Measurements from ENCODE around the gene C1orf210.

Gene C1orf210

DNA sequence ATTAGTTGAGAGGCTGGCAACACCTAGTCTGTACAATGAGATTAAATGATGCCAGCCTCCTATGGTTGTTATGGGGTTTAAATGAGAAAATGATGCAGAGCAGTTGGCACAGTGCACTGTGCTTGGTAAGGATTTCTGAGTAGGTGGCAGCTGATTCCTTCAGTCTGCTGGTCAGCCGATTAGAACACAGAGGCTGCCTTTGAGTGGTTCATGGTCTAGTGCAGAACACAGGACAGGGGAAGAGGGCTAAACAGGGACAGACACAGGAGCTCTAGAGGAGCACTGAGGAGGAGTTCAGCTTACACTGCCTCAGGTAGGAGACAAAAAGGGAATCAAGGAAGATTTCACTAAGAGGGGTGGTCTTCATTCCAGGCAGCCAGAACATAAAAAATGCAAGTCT, 16.8 kb upstream of the C1orf210 start:
- H3K4me1 ChIP-seq (ENCODE audit: control insufficient read depth, low read depth, low read length), result peaks cover under 1% of the 10 kb centered on the region
- H3K27me3 ChIP-seq (ENCODE audit: control insufficient read depth, insufficient read depth, low read length), result no peaks in the 10 kb centered on the region
- H3K36me3 ChIP-seq (ENCODE audit: control insufficient read depth, low read depth, low read length), result no peaks in the 10 kb centered on the region

GRCh38 chr1:43300378-43301094, 15.2 kb upstream of the C1orf210 start, which contains the start of gene TIE1:
Gene TIE1 (plus strand): TSS chr1:43300982. CDS start chr1:43301072, 90 bp downstream.
- H3K9me3 ChIP-seq (ENCODE audit: control insufficient read depth, low read depth, low read length), result no peaks in the 10 kb centered on the region
- no peak within 1 kb of the TSS for H3K4me3 ChIP-seq (ENCODE audit: low read length)
- H3K4me1 ChIP-seq (ENCODE audit: control insufficient read depth, low read depth, low read length), result peaks cover 13% of the 10 kb centered on the region
- H3K9ac ChIP-seq (ENCODE audit: low read length), result no peak within 1 kb of the TSS
- H3K36me3 ChIP-seq (ENCODE audit: control insufficient read depth, low read depth, low read length), result no peaks in the 10 kb centered on the region
- H3K27ac ChIP-seq (ENCODE audit: low read length), result no peak within 1 kb of the TSS
- H3K27me3 ChIP-seq (ENCODE audit: control insufficient read depth, insufficient read depth, low read length), result no peaks in the 10 kb centered on the region

More for the DNA sequence above, 16.8 kb upstream of the C1orf210 start:
- no peak overlapping the region for H3K9ac ChIP-seq (ENCODE audit: low read length)
- H3K9me3 ChIP-seq (ENCODE audit: control insufficient read depth, low read depth, low read length), result no peaks in the 10 kb centered on the region
- H3K27ac ChIP-seq (ENCODE audit: low read length), result no peak overlapping the region
- H3K4me3 ChIP-seq (ENCODE audit: low read length), result no peak overlapping the region

- no peak overlapping the region for H3K4me3 ChIP-seq (ENCODE audit: low read length)
- H3K27ac ChIP-seq (ENCODE audit: low read length), result no peak overlapping the region
- H3K36me3 ChIP-seq (ENCODE audit: control insufficient read depth, low read depth, low read length), result no peaks in the 10 kb centered on the region
- H3K9ac ChIP-seq (ENCODE audit: low read length), result no peak overlapping the region
- H3K27me3 ChIP-seq (ENCODE audit: control insufficient read depth, insufficient read depth, low read length), result no peaks in the 10 kb centered on the region
- peaks cover 20% of the 10 kb centered on the region for H3K4me1 ChIP-seq (ENCODE audit: control insufficient read depth, low read depth, low read length)
- no peaks in the 10 kb centered on the region for H3K9me3 ChIP-seq (ENCODE audit: control insufficient read depth, low read depth, low read length)
These were observed 13.7 kb upstream of the C1orf210 start for GRCh38 chr1:43299101-43299500.

DNA sequence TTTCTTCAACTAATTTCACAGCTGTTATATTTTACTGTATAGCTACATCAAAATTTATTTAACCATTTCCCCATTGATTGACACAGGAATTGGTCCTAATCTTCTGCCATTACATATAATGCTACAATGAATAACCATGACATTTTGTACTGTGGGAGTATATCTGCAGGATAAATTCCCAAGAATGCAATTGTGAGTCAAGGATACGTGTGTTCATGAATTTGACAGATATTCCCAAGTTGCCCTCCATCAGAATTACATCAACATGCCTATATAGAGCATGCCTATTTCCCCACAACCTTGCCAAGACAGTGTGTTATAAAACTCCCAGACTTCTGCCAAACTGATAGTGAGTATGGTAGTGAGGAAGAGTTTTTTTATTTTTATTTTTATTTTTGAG, 12.7 kb upstream of the C1orf210 start:
- no peaks in the 10 kb centered on the region for H3K9me3 ChIP-seq (ENCODE audit: control insufficient read depth, low read depth, low read length)
- H3K9ac ChIP-seq (ENCODE audit: low read length), result no peak overlapping the region
- H3K4me1 ChIP-seq (ENCODE audit: control insufficient read depth, low read depth, low read length), result peaks cover 20% of the 10 kb centered on the region
- no peaks in the 10 kb centered on the region for H3K27me3 ChIP-seq (ENCODE audit: control insufficient read depth, insufficient read depth, low read length)
- H3K4me3 ChIP-seq (ENCODE audit: low read length), result no peak overlapping the region
- H3K36me3 ChIP-seq (ENCODE audit: control insufficient read depth, low read depth, low read length), result no peaks in the 10 kb centered on the region
- H3K27ac ChIP-seq (ENCODE audit: low read length), result no peak overlapping the region

- no peaks in the 10 kb centered on the region for H3K27me3 ChIP-seq (ENCODE audit: control insufficient read depth, insufficient read depth, low read length)
- H3K9ac ChIP-seq (ENCODE audit: low read length), result no peak overlapping the region
- H3K9me3 ChIP-seq (ENCODE audit: control insufficient read depth, low read depth, low read length), result no peaks in the 10 kb centered on the region
- peak overlapping the region; percentile 11 for H3K4me3 ChIP-seq (ENCODE audit: low read length)
- H3K4me1 ChIP-seq (ENCODE audit: control insufficient read depth, low read depth, low read length), result peaks cover 20% of the 10 kb centered on the region
- no peaks in the 10 kb centered on the region for H3K36me3 ChIP-seq (ENCODE audit: control insufficient read depth, low read depth, low read length)
- H3K27ac ChIP-seq (ENCODE audit: low read length), result no peak overlapping the region
These were observed 10.8 kb upstream of the C1orf210 start for GRCh38 chr1:43296207-43296606.

GRCh38 chr1:43294761-43295160, 9.4 kb upstream of the C1orf210 start:
- H3K9ac ChIP-seq (ENCODE audit: low read length), result no peak overlapping the region
- no peak overlapping the region for H3K27ac ChIP-seq (ENCODE audit: low read length)
- H3K9me3 ChIP-seq (ENCODE audit: control insufficient read depth, low read depth, low read length), result no peaks in the 10 kb centered on the region
- H3K36me3 ChIP-seq (ENCODE audit: control insufficient read depth, low read depth, low read length), result no peaks in the 10 kb centered on the region
- H3K4me1 ChIP-seq (ENCODE audit: control insufficient read depth, low read depth, low read length), result peaks cover 20% of the 10 kb centered on the region
- no peaks in the 10 kb centered on the region for H3K27me3 ChIP-seq (ENCODE audit: control insufficient read depth, insufficient read depth, low read length)
- H3K4me3 ChIP-seq (ENCODE audit: low read length), result no peak overlapping the region

GRCh38 chr1:43293896-43294760, 8.7 kb upstream of the C1orf210 start:
- Histone ChIP-seq H3K9ac (ENCODE audit: low read length) (no peak overlapping the region), H3K27me3 (ENCODE audit: control insufficient read depth, insufficient read depth, low read length) (no peaks in the 10 kb centered on the region), H3K9me3 (ENCODE audit: control insufficient read depth, low read depth, low read length) (no peaks in the 10 kb centered on the region), H3K4me3 (ENCODE audit: low read length) (no peak overlapping the region), H3K4me1 (ENCODE audit: control insufficient read depth, low read depth, low read length) (peaks cover 20% of the 10 kb centered on the region), H3K36me3 (ENCODE audit: control insufficient read depth, low read depth, low read length) (no peaks in the 10 kb centered on the region), H3K27ac (ENCODE audit: low read length) (no peak overlapping the region)

- Histone ChIP-seq H3K9me3 (ENCODE audit: control insufficient read depth, low read depth, low read length) (no peaks in the 10 kb centered on the region), H3K36me3 (ENCODE audit: control insufficient read depth, low read depth, low read length) (no peaks in the 10 kb centered on the region), H3K9ac (ENCODE audit: low read length) (no peak overlapping the region), H3K4me3 (ENCODE audit: low read length) (no peak overlapping the region), H3K27me3 (ENCODE audit: control insufficient read depth, insufficient read depth, low read length) (no peaks in the 10 kb centered on the region), H3K27ac (ENCODE audit: low read length) (no peak overlapping the region), H3K4me1 (ENCODE audit: control insufficient read depth, low read depth, low read length) (peaks cover 20% of the 10 kb centered on the region)
These were observed 7.8 kb upstream of the C1orf210 start for GRCh38 chr1:43293176-43293575.

DNA sequence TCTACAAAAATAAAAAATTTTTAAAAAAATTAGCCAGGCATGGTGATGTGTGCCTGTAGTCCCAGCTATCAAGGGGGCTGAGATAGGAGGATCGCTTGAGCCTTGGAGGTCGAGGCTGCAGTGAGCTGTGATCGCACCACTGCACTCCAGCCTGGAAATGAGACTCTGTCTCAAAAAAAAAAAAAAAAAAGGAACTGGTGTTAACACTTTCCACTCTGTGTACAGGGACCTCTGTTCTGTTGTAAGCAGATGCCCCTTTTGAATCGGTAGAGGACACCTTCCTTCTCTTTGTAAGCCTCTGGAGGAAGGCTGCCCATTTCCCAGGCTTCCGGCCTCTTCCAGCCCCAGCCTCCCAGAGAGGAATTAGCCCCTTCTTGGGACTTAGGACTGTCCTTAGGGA, 7.3 kb upstream of the C1orf210 start:
- Histone ChIP-seq H3K27me3 (ENCODE audit: control insufficient read depth, insufficient read depth, low read length) (no peaks in the 10 kb centered on the region), H3K9ac (ENCODE audit: low read length) (no peak overlapping the region), H3K36me3 (ENCODE audit: control insufficient read depth, low read depth, low read length) (no peaks in the 10 kb centered on the region), H3K27ac (ENCODE audit: low read length) (no peak overlapping the region), H3K9me3 (ENCODE audit: control insufficient read depth, low read depth, low read length) (no peaks in the 10 kb centered on the region), H3K4me3 (ENCODE audit: low read length) (no peak overlapping the region), H3K4me1 (ENCODE audit: control insufficient read depth, low read depth, low read length) (peaks cover 20% of the 10 kb centered on the region)

GRCh38 chr1:43292216-43292615, 6.8 kb upstream of the C1orf210 start:
- no peak overlapping the region for H3K27ac ChIP-seq (ENCODE audit: low read length)

GRCh38 chr1:43288785-43289706, 3.7 kb upstream of the C1orf210 start:
- Histone ChIP-seq H3K9ac (ENCODE audit: low read length) (no peak overlapping the region), H3K4me3 (ENCODE audit: low read length) (no peak overlapping the region), H3K36me3 (ENCODE audit: control insufficient read depth, low read depth, low read length) (no peaks in the 10 kb centered on the region), H3K27ac (ENCODE audit: low read length) (no peak overlapping the region), H3K27me3 (ENCODE audit: control insufficient read depth, insufficient read depth, low read length) (no peaks in the 10 kb centered on the region), H3K4me1 (ENCODE audit: control insufficient read depth, low read depth, low read length) (peaks cover 13% of the 10 kb centered on the region), H3K9me3 (ENCODE audit: control insufficient read depth, low read depth, low read length) (no peaks in the 10 kb centered on the region)

More at GRCh38 chr1:43292216-43292615, 6.8 kb upstream of the C1orf210 start:
- Histone ChIP-seq H3K36me3 (ENCODE audit: control insufficient read depth, low read depth, low read length) (no peaks in the 10 kb centered on the region), H3K27me3 (ENCODE audit: control insufficient read depth, insufficient read depth, low read length) (no peaks in the 10 kb centered on the region), H3K4me1 (ENCODE audit: control insufficient read depth, low read depth, low read length) (peaks cover 19% of the 10 kb centered on the region), H3K4me3 (ENCODE audit: low read length) (no peak overlapping the region), H3K9me3 (ENCODE audit: control insufficient read depth, low read depth, low read length) (no peaks in the 10 kb centered on the region), H3K9ac (ENCODE audit: low read length) (no peak overlapping the region)

All from iPS-18a (cell line).